GM06990 (cell line): Measurements from ENCODE around the gene DARS1.
A peak's percentile ranks its signal among the peaks of the same experiment; 100 is the strongest.

ENCODE experiments used
- DNase-seq: peaks from one replicate; pipeline ENCODE4 v3.0.0-alpha.2; 2011; ENCODE audit not compliant: insufficient read length; ENCODE audit errors: extremely low read depth
- H3K27me3 ChIP-seq: replicated peaks from 2 replicates; pipeline ENCODE4 v1.6.0; 2011; ENCODE audit warnings: low read length; ENCODE audit not compliant: control insufficient read depth, insufficient read depth
- H3K36me3 ChIP-seq: 2 replicates; pipeline ENCODE4 v1.5.1; 2011; ENCODE audit warnings: low read length; ENCODE audit not compliant: control insufficient read depth, insufficient read depth
- H3K4me3 ChIP-seq: replicated peaks from 2 replicates; pipeline ENCODE4 v1.5.1; 2011; ENCODE audit warnings: low read depth, mild to moderate bottlenecking, control low read depth, low read length
- CTCF ChIP-seq: IDR thresholded peaks from 2 replicates; pipeline ENCODE4 v1.5.1; 2011; ENCODE audit warnings: low read length, control low read depth, mild to moderate bottlenecking, inconsistent platforms; ENCODE audit not compliant: insufficient read depth, poor library complexity, severe bottlenecking

DARS1 gene

GRCh38 chr2:135985826-135986393, 484 bp upstream of the DARS1 start:
- DNase-seq, result no peak
- Histone ChIP-seq H3K36me3 (peaks cover 2% of the 10 kb centered on the region), H3K27me3 (no peaks in the 10 kb centered on the region), H3K4me3 (peak overlapping the region; percentile 83)
- no peak for TF ChIP-seq CTCF

- no peak for TF ChIP-seq CTCF
- DNase-seq, result no peak
- no peaks in the 10 kb centered on the region for H3K27me3 ChIP-seq
- peak overlapping the region; percentile 83 for H3K4me3 ChIP-seq
- peaks cover 7% of the 10 kb centered on the region for H3K36me3 ChIP-seq
Measured at GRCh38 chr2:135984199-135985017, 1.0 kb downstream of the DARS1 start.

GRCh38 chr2:135980434-135981079, 4.9 kb downstream of the DARS1 start:
- Histone ChIP-seq H3K27me3 (no peaks in the 10 kb centered on the region), H3K36me3 (peaks cover 7% of the 10 kb centered on the region), H3K4me3 (no peak overlapping the region)
- no peak for TF ChIP-seq CTCF
- peak; percentile 19 for DNase-seq

- H3K27me3 ChIP-seq, result no peaks in the 10 kb centered on the region
- H3K36me3 ChIP-seq, result peaks cover 6% of the 10 kb centered on the region
- H3K4me3 ChIP-seq, result no peak overlapping the region
- TF ChIP-seq CTCF, result no peak
- no peak for DNase-seq
Measured at GRCh38 chr2:135975702-135976101, 9.7 kb downstream of the DARS1 start.

GRCh38 chr2:135974036-135974435, 11.4 kb downstream of the DARS1 start:
- Histone ChIP-seq H3K36me3 (no peaks in the 10 kb centered on the region; the same call in none of the 2 replicates), H3K4me3 (no peak overlapping the region), H3K27me3 (no peaks in the 10 kb centered on the region)
- no peak for DNase-seq
- no peak for TF ChIP-seq CTCF
